Measurements from ENCODE around the gene ITGB1BP1.
"Not testable (repeated sequence)": the region's sequence is repeated elsewhere in the genome, so short reads cannot be mapped to it uniquely, and the experiment has no call there.

The ITGB1BP1 gene

DNA sequence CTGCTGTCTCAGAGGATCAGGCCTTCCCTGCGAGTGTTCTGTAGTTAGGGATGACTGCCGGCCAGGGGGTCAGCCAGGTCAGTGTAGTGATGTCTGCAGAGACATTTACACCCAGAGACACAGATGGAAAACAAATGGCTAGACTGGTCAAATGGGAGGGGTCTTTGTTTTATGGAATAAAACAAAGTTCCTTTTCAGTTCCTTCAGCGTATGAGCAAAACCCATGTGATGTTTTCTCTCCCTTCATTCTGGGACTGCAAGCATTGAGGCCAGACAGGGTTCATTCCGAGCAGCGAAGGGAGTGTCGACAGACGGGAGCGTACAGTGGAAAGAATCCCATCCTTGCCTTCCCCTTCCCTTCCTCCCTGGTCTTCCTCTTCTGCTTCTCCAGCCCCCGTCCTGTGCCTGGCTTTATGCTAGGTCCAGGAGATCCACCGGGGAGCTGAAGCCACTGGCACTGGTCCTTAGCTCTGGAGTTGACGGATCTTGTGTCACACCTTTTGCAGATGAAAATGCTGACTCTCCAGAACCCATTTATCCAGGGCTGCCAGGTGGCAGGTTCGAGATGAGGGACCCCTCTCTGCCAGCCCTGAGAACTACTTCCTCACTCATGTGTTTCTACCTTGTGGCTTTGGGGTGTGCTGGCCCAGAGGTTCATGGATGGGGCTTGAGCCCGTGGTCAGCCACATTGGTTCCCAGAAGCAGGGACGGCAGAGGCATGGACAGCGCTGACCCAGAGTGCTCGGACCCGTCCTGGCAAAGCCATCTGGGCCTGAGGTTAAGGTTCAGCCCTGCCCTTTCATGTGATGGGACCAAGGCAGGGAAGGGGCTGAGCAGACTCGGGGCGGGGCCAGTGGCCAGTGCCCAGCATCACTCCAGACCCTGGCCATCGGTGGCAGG, 24.2 kb downstream of the ITGB1BP1 start:
- DNase-seq (no peak), ATAC-seq (no peak)
- no peaks in the 10 kb centered on the region for H3K27me3 Mint-ChIP-seq
- H3K36me3 Mint-ChIP-seq (ENCODE audit: low read depth), result no peaks in the 10 kb centered on the region
- H3K4me1 Mint-ChIP-seq, result no peaks in the 10 kb centered on the region
- no peaks in the 10 kb centered on the region for H3K9me3 Mint-ChIP-seq
- no peak overlapping the region for H3K27ac Mint-ChIP-seq
- H3K4me3 Mint-ChIP-seq, result no peak overlapping the region

DNA sequence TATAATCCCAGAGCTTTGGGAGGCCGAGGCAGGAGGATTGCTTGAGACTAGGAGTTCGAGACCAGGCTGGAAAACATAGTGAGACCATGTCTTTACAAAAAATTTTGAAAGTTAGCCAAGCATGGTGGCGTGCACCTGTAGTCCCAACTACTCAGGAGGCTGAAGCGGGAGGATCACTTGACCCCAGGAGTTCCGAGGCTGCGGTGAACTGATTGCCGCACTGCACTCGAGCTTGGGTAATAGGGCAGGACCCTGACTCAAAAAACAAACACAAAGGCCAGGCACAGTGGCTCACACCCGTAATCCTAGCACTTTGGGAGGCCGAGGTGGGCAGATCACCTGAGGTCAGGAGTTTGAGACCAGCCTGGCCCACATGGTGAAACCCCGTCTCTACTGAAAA, 25.1 kb downstream of the ITGB1BP1 start:
- not testable (repeated sequence) for H3K27ac Mint-ChIP-seq; H3K36me3 Mint-ChIP-seq (ENCODE audit: low read depth); ATAC-seq; H3K27me3 Mint-ChIP-seq; H3K4me1 Mint-ChIP-seq; DNase-seq; H3K9me3 Mint-ChIP-seq; H3K4me3 Mint-ChIP-seq

DNA sequence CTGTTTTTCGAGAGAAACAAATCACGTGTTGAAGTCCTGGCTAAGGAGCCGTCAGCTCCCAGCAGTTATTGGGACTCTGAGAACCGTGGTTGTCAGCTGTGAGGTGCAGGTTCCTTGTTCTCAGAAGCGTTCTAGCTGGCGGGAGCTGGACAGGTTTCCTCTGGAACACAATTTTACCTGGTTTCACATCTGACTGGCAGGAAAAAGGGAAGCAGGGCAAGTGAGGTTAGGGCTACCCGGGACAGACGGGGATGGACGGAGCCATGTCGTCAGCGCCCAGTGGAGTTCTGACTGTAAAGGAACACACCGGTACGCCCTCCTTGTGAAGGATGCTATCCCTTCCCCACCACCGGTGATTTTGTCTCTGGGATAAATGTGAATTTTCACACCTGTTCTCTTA, 26.1 kb downstream of the ITGB1BP1 start:
- H3K27me3 Mint-ChIP-seq, result no peaks in the 10 kb centered on the region
- no peak overlapping the region for H3K4me3 Mint-ChIP-seq
- DNase-seq (no peak), ATAC-seq (no peak)
- no peaks in the 10 kb centered on the region for H3K36me3 Mint-ChIP-seq (ENCODE audit: low read depth)
- no peaks in the 10 kb centered on the region for H3K9me3 Mint-ChIP-seq
- no peak overlapping the region for H3K27ac Mint-ChIP-seq
- H3K4me1 Mint-ChIP-seq, result no peaks in the 10 kb centered on the region

DNA sequence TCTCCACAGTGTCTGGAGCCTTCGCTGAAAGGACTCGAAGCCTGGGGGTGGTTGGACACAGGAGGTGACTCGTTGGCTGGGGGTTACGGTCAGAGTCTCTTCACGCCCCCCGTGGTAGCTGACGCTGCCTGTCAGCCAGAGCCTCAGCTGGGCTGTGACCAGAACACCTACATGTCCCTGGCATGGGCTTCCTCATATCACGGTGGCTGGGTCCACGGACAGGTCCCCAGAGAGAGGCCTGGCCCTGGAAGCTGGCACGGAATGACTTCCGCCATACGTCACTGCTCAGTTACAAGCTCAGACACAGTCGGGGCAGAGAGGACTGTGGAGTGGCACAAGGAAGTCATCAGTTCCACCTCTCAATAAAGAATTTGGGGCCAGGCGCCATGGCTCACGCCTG, 28.5 kb downstream of the ITGB1BP1 start:
- H3K4me1 Mint-ChIP-seq, result no peaks in the 10 kb centered on the region
- H3K27me3 Mint-ChIP-seq, result no peaks in the 10 kb centered on the region
- ATAC-seq, result no peak
- H3K9me3 Mint-ChIP-seq, result no peaks in the 10 kb centered on the region
- no peak for DNase-seq
- H3K27ac Mint-ChIP-seq, result no peak overlapping the region
- no peak overlapping the region for H3K4me3 Mint-ChIP-seq
- no peaks in the 10 kb centered on the region for H3K36me3 Mint-ChIP-seq (ENCODE audit: low read depth)

DNA sequence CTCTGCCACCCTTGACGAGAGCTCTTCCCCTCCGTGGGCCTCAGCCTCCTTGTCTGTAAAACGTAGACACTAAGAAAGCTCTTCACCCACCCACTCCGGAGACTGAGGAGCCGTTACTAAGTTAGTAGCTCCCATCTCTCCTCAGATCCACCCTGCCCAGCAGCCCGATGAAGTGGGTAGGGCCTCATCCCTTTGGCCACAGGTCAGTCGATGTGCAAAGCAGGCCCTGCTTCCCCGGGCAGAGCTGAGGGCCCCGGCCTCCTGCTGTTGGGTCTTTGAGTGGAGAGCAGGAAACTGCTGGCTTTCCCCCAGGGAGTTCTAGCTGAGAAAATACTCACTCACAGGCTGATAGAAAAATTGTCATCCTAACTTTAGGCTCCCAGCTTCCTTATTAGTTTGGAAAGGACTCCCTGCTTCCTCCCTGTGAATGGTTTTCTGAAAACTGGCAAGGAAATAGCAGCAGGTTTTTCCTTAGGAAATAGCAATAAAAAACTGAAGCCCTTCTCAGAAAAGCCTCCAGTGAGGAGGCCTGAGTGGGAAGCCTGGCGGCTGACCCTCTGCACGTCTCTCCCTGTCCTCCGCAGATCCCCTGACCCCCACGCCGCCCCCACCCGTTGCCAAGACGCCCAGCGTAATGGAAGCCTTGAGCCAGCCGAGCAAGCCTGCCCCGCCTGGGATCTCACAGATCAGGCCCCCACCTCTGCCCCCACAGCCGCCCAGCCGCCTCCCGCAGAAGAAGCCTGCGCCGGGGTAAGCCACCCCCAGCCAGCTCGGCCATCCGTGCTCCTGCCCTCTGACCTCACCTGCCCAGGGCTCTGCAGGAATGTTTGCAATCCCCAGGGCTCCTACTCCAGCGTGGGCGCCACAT, 30.2 kb downstream of the ITGB1BP1 start:
- no peaks in the 10 kb centered on the region for H3K27me3 Mint-ChIP-seq
- H3K4me1 Mint-ChIP-seq, result no peaks in the 10 kb centered on the region
- no peak overlapping the region for H3K4me3 Mint-ChIP-seq
- no peaks in the 10 kb centered on the region for H3K9me3 Mint-ChIP-seq
- H3K27ac Mint-ChIP-seq, result no peak overlapping the region
- DNase-seq (no peak), ATAC-seq (no peak)
- no peaks in the 10 kb centered on the region for H3K36me3 Mint-ChIP-seq (ENCODE audit: low read depth)

DNA sequence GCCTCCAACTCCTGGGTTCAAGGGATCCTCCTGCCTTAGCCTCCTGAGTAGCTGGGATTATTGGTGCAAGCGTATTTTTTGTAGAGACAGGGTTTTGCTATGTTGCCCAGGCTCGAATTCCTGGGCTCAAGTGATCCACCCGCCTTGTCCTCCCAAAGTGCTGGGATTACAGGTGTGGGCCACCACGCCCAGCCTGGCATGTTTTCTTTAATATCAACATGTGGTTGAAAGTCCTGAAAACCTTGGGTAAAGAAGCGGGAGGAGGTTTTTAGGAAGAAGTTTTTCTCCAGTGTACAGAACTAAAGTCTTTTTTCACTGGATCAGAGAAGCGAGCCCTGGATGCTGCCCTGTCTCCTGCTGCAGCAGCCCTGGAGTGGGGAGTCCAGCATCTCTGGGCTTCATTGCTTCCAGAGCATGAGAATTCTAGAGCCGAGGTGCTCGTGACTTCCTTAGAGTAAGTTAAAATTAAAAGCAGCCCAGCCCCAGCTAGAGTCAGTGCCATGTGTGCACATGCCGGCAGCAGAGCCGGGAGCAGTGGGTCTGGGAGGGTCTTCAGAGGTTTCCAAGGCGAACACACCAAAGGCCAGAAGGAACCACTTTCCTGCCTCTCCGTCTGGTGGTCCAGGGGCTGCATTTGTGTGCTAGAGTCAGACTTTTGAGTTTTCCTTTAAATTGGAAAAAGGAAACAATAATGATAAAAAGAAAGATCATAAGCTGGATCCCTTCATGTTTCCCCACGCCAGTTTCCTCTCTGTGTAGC, 31.2 kb downstream of the ITGB1BP1 start:
- DNase-seq (no peak), ATAC-seq (no peak)
- no peaks in the 10 kb centered on the region for H3K36me3 Mint-ChIP-seq (ENCODE audit: low read depth)
- no peak overlapping the region for H3K27ac Mint-ChIP-seq
- H3K27me3 Mint-ChIP-seq, result no peaks in the 10 kb centered on the region
- no peaks in the 10 kb centered on the region for H3K9me3 Mint-ChIP-seq
- H3K4me3 Mint-ChIP-seq, result no peak overlapping the region
- H3K4me1 Mint-ChIP-seq, result no peaks in the 10 kb centered on the region

DNA sequence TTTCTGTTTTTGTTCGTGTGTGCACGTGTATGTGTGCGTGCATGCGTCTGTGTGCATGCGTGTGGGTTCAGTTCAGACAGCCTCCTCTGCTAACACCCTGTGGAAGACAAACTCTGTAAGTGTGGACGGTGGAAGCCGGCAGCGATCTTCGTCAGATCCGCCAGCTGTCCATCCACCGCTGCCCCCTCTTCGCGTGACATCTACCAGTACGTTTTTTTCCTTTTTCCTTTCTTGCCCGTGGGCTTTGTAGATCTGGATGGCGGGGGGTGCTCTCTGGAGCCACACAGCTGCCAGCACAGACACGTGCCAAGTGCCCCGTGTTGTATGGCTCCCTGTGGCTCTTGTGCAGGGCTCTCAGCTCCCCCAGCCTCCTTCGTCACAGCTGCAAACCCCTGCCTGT, 32.3 kb downstream of the ITGB1BP1 start:
- no peak overlapping the region for H3K27ac Mint-ChIP-seq
- DNase-seq, result no peak
- H3K36me3 Mint-ChIP-seq (ENCODE audit: low read depth), result no peaks in the 10 kb centered on the region
- H3K9me3 Mint-ChIP-seq, result no peaks in the 10 kb centered on the region
- no peaks in the 10 kb centered on the region for H3K27me3 Mint-ChIP-seq
- no peak overlapping the region for H3K4me3 Mint-ChIP-seq
- ATAC-seq, result no peak
- no peaks in the 10 kb centered on the region for H3K4me1 Mint-ChIP-seq

DNA sequence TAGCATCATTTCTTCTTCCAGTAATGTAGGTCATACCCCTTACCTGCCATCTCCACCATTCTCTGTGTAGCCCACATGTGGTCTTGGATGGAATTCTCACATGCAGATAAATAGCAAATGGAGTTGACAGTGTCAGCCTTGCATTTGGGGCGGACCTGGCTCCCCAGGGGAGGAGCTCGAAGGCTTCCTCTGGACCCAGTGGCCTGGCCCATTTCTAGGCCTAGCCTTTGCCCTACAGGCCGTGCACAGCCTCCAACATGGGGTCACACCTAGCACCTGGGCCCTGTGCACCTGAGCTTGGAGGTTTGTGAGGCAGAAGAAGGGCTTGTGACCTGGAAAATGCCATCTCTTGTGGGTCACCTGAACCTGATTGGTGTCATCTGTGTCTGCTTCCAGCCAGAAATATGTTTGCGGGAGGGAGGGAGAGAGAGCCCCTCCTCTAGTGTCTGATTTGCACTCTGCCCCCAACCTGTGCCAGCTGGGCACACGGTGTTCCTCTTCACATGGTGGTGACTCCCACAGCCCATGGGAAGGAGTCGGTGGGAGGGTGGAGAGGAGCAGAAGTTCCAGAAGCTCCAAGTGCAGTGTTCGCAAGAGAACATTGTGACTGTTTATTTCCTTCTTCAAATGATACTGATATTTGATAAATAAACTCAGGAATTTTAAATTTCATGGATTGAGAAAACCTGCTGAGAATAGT, 33.0 kb downstream of the ITGB1BP1 start:
- no peaks in the 10 kb centered on the region for H3K4me1 Mint-ChIP-seq
- no peak overlapping the region for H3K27ac Mint-ChIP-seq
- ATAC-seq (no peak), DNase-seq (no peak)
- no peaks in the 10 kb centered on the region for H3K27me3 Mint-ChIP-seq
- no peaks in the 10 kb centered on the region for H3K36me3 Mint-ChIP-seq (ENCODE audit: low read depth)
- H3K9me3 Mint-ChIP-seq, result no peaks in the 10 kb centered on the region
- H3K4me3 Mint-ChIP-seq, result no peak overlapping the region

DNA sequence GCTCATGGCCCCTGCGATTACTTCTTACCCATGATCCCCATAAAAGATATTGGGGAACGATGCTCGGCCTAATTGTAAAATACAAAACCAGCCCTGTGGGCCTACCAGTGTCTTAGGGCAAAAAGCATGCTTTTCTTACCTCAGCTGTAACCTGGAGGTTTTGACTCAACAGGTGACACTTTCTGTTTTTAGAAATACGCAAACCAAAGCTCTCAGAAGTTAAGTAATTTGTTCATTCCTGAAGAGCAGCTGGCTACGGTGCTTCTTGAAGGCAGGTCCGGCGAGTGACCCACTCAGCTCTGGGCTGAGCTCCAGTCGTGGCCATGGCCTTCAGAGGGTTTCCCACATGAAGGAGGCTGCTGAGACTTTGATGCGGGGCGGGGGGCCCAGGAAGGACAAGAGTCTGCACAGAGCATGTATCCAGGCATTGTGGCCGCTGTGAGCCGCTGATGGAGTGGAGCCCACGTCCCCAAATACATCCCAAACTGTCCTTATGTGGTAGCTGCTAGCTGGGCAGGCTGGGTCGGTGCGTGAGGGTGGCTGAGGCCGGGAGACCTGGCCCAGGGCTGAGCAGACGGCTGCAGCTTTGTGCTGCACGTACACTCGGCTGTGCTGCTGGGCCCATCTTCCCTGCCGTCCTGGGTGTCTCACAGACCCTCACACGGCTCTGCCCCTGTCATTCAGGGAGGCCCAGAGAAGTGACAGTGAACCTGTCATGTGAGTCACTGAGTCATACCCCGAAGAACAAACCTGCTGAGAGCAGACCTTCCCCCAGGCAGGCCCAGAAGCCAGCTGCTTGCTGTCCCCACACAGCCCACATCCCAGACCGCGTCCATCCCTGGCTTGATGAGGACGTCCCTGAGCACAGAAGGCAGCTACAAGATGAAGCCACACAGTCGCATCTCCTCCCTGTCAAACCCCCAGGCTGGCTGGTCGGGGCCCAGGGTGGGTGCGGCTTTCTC, 34.1 kb downstream of the ITGB1BP1 start:
- H3K9me3 Mint-ChIP-seq, result no peaks in the 10 kb centered on the region
- no peaks in the 10 kb centered on the region for H3K4me1 Mint-ChIP-seq
- H3K27me3 Mint-ChIP-seq, result no peaks in the 10 kb centered on the region
- DNase-seq (no peak), ATAC-seq (no peak)
- no peak overlapping the region for H3K4me3 Mint-ChIP-seq
- H3K27ac Mint-ChIP-seq, result no peak overlapping the region
- no peaks in the 10 kb centered on the region for H3K36me3 Mint-ChIP-seq (ENCODE audit: low read depth)

DNA sequence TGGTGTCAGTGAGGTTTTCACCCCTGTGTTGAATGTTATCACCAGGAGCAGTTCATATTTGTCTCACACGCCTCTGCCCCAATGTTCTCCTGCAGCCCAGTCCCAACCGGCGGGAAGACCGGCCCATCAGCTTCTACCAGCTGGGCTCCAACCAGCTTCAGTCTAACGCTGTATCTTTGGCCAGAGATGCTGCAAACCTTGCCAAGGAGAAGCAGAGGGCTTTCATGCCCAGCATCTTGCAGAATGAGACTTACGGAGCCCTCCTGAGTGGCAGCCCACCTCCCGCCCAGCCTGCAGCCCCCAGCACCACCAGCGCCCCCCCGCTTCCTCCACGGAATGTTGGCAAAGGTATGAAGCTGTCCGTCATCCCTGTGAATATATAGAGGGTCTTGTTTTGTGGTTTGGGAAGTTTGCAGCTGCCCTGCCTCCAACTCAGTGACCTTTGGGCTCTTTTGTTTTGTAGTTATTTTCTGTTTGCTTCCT, 35.1 kb downstream of the ITGB1BP1 start:
- H3K4me3 Mint-ChIP-seq, result no peak overlapping the region
- no peak overlapping the region for H3K27ac Mint-ChIP-seq
- H3K27me3 Mint-ChIP-seq, result no peaks in the 10 kb centered on the region
- ATAC-seq (no peak), DNase-seq (no peak)
- no peaks in the 10 kb centered on the region for H3K36me3 Mint-ChIP-seq (ENCODE audit: low read depth)
- no peaks in the 10 kb centered on the region for H3K9me3 Mint-ChIP-seq
- no peaks in the 10 kb centered on the region for H3K4me1 Mint-ChIP-seq

DNA sequence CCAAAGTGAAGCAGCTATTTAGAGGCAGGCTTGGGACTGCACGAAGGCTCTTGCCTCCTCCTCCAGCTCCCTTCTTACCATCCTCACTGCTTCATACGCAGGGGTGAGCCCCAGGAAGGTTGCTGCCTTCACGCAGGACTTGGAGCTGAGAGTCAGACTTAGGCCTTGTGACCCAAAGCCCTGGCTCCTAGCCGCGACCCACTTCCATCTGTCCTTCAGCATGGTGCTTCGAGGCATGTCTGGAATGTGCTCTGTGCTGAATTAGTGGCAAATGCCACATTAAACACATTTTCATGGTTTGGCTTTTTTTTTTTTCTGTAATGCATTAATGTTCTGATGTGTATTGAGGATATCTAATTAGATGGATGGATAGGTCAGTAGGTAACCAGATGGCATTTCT, 37.5 kb downstream of the ITGB1BP1 start:
- Mint-ChIP-seq H3K4me1 (no peaks in the 10 kb centered on the region), H3K27me3 (no peaks in the 10 kb centered on the region), H3K9me3 (no peaks in the 10 kb centered on the region), H3K4me3 (no peak overlapping the region), H3K27ac (no peak overlapping the region), H3K36me3 (ENCODE audit: low read depth) (no peaks in the 10 kb centered on the region)
- DNase-seq (no peak), ATAC-seq (no peak)

DNA sequence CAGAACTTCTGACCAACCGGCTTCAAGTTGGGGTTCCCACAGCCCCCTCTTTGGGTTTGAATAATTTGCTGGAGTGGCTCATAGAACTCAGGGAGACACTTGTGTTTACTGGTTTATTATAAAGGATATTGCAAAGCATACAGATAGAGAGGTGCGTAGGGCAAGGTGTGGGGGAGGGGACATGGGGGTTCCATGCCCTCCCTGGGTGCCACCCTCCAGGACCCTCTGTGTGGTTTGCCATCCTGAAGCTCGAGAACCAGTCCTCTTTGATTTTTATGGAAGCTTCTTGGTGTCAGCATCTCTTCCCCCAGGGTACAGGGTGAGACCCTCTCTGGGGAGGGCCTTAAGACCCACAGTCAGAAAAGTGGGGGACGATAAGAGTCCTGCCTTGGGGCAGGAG, 38.8 kb downstream of the ITGB1BP1 start:
- Mint-ChIP-seq H3K36me3 (ENCODE audit: low read depth) (no peaks in the 10 kb centered on the region), H3K27me3 (no peaks in the 10 kb centered on the region), H3K4me1 (no peaks in the 10 kb centered on the region), H3K9me3 (no peaks in the 10 kb centered on the region), H3K27ac (no peak overlapping the region), H3K4me3 (no peak overlapping the region)
- DNase-seq (no peak), ATAC-seq (no peak)

DNA sequence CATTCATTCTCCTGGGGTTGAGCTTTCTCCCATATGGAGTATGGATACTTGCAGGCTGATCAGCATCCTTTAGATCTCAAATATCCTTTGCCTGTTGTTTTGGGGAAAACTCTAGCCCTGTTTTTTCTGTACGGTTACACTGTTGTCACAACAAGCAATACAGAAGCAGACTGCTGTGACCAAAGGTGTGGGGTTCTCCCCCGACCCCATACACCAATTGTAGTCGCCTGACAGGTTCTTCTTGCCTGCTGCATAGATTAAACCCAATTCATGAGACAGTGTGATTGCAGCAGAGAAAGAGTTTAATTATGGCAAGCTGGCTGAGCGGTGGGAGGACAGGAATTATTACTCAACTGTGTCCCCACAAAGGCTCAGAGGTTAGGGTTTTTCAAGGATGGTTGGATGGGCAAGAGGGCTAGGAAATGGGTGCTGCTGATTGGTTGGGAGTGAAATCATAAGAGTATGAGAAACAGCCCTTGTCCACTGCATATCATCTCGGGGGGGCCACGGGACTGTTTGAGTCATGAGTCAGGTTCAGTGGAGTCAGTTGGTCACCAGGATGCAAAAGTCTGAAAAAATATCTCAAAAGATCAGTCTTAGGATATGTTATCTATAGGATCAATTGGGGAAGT, 40.6 kb downstream of the ITGB1BP1 start:
- no peaks in the 10 kb centered on the region for H3K27me3 Mint-ChIP-seq
- ATAC-seq, result no peak
- H3K4me3 Mint-ChIP-seq, result no peak overlapping the region
- no peak overlapping the region for H3K27ac Mint-ChIP-seq
- no peaks in the 10 kb centered on the region for H3K4me1 Mint-ChIP-seq
- H3K9me3 Mint-ChIP-seq, result no peaks in the 10 kb centered on the region
- DNase-seq, result no peak
- no peaks in the 10 kb centered on the region for H3K36me3 Mint-ChIP-seq (ENCODE audit: low read depth)
